ENCODE data around the gene PTPRE.

GRCh38 chr10:128072046-128072445 lies 165.1 kb downstream of the PTPRE start:
- TF ChIP-seq, protein P1, sequence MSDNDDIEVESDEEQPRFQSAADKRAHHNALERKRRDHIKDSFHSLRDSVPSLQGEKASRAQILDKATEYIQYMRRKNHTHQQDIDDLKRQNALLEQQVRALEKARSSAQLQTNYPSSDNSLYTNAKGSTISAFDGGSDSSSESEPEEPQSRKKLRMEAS (IDR thresholded peaks at IDR 0.05; ENCODE audit: low read depth, low read length): no peak
- no peak for TF ChIP-seq CTCF (IDR thresholded peaks at IDR 0.05 in 2 of 3, conservative IDR thresholded peaks at IDR 0.05 in 1 of 3; ENCODE audit: control insufficient read depth in 2 of 3, extremely low read depth in 1 of 3, insufficient read depth in 1 of 3, low read depth in 3 of 3, low read length in 3 of 3)
- TF ChIP-seq, protein P2, sequence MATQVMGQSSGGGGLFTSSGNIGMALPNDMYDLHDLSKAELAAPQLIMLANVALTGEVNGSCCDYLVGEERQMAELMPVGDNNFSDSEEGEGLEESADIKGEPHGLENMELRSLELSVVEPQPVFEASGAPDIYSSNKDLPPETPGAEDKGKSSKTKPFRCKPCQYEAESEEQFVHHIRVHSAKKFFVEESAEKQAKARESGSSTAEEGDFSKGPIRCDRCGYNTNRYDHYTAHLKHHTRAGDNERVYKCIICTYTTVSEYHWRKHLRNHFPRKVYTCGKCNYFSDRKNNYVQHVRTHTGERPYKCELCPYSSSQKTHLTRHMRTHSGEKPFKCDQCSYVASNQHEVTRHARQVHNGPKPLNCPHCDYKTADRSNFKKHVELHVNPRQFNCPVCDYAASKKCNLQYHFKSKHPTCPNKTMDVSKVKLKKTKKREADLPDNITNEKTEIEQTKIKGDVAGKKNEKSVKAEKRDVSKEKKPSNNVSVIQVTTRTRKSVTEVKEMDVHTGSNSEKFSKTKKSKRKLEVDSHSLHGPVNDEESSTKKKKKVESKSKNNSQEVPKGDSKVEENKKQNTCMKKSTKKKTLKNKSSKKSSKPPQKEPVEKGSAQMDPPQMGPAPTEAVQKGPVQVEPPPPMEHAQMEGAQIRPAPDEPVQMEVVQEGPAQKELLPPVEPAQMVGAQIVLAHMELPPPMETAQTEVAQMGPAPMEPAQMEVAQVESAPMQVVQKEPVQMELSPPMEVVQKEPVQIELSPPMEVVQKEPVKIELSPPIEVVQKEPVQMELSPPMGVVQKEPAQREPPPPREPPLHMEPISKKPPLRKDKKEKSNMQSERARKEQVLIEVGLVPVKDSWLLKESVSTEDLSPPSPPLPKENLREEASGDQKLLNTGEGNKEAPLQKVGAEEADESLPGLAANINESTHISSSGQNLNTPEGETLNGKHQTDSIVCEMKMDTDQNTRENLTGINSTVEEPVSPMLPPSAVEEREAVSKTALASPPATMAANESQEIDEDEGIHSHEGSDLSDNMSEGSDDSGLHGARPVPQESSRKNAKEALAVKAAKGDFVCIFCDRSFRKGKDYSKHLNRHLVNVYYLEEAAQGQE (IDR thresholded peaks at IDR 0.05; ENCODE audit: low read depth, low read length): no peak
- no peak for TF ChIP-seq RAD21 (IDR thresholded peaks at IDR 0.05; ENCODE audit: insufficient read depth, low read depth, low read length)
